Osteocyte (in vitro differentiated cells): ENCODE results near the gene ZBTB25. TPM values are rescaled to one million over a fixed set of nuclear protein-coding genes. Genes with fewer than 3 reads are reported as not detected.

Experiments used
- DNase-seq: peaks from one replicate; pipeline ENCODE4 v3.0.0; 2021; ENCODE audit warnings: mixed read lengths; ENCODE audit not compliant: unreplicated experiment; ENCODE audit errors: extremely low spot score
- H3K27ac Mint-ChIP-seq: one replicate; pipeline ENCODE4 v1.8.0; 2021; ENCODE audit warnings: mild to moderate bottlenecking, mixed read lengths; ENCODE audit not compliant: unreplicated experiment
- H3K27me3 Mint-ChIP-seq: one replicate; pipeline ENCODE4 v1.8.0; 2021; ENCODE audit warnings: mixed read lengths; ENCODE audit not compliant: unreplicated experiment
- H3K36me3 Mint-ChIP-seq: one replicate; pipeline ENCODE4 v1.8.0; 2021; ENCODE audit warnings: mixed read lengths; ENCODE audit not compliant: unreplicated experiment
- H3K4me1 Mint-ChIP-seq: one replicate; pipeline ENCODE4 v1.8.0; 2021; ENCODE audit warnings: mixed read lengths; ENCODE audit not compliant: unreplicated experiment
- H3K4me3 Mint-ChIP-seq: one replicate; pipeline ENCODE4 v1.8.0; 2021; ENCODE audit warnings: mild to moderate bottlenecking, moderate library complexity, mixed read lengths; ENCODE audit not compliant: unreplicated experiment
- H3K9me3 Mint-ChIP-seq: one replicate; pipeline ENCODE4 v1.8.0; 2021; ENCODE audit warnings: mixed read lengths; ENCODE audit not compliant: unreplicated experiment
- total RNA-seq: library from RNA; stranded (reverse); gene quantifications from 2 replicates; pipeline ENCODE4 v1.2.1, GENCODE V29; 2021
- TF ChIP-seq, protein P1 (sequence below): fragments of 200-600 bp; sonication (generic); IDR thresholded peaks from 2 replicates; pipeline ENCODE4 v1.5.0; 2021; ENCODE audit warnings: antibody characterized with exemption, mild to moderate bottlenecking, moderate library complexity

Gene ZBTB25
- total RNA-seq, 1 donor from 2014 or later, result 10.9 TPM

DNA sequence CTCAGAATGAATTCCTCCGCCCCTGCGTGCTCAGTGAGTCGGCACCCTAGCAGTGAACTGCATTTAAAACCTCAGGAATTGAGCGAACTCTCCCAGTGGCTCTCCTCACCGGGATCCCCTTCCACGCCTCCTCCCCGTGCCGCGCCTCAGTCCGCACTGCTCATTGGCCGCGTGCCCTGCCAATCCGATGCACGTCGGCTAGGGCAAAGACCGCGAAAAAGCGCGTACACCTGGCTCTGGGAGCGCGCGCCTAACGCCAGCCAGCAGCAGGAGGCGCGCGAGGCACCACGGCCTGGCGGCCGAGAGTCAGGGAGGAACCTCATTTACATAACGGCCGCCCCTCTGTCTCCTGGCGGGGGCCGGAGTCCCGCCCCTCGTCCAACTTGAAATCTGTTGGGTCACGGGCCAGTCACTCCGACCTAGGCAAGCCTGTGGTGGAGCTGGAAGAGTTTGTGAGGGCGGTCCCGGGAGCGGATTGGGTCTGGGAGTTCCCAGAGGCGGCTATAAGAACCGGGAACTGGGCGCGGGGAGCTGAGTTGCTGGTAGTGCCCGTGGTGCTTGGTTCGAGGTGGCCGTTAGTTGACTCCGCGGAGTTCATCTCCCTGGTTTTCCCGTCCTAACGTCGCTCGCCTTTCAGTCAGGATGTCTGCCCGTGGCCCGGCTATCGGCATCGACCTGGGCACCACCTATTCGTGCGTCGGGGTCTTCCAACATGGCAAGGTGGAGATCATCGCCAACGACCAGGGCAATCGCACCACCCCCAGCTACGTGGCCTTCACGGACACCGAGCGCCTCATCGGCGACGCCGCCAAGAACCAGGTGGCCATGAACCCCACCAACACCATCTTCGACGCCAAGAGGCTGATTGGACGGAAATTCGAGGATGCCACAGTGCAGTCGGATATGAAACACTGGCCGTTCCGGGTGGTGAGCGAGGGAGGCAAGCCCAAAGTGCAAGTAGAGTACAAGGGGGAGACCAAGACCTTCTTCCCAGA is 36.9 kb upstream of the ZBTB25 start, which contains the start of gene HSPA2:
Gene HSPA2, plus strand, starts transcription at position 534 of the 995 bp plus-strand sequence. Its CDS starts 109 bp downstream, at position 643.
- peak within 1 kb of the TSS; percentile 98 for H3K27ac Mint-ChIP-seq

DNA sequence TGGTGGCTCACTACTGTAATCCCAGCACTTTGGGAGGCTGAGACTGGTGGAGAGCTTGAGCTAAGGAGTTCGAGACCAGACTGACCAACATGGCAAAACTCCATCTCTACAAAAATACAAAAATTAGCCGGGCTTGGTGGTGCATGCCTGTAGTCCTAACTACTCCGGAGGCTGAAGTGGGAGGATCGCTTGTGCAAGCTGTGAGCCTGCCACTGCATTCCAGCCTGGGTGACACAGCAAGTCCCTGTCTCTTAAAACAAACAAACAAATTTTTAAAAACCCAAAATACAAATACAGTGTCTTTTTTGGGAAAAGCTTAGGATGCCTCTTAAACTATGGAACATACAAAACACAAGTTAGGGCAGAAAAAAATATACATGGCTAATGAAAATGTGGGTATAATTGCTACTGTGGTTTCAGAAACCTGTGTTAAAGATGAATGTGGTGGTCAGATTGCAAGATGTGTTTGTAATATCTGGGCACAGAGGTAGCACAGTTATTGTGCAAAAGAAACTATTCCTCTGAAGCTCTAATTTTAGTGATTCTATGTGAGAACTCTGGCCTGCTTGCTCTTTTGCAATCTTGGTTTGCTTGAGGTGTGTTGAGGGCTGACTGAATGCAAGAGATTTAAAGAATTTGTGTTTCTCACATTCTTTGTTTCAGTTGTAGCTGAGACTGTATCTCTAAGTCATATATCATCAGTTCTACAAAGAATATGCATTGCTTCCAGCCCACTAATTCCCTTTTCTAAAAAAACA is 33.0 kb upstream of the ZBTB25 start:
- peaks cover 16% of the 10 kb centered on the region for H3K4me1 Mint-ChIP-seq
- TF ChIP-seq, protein P1, sequence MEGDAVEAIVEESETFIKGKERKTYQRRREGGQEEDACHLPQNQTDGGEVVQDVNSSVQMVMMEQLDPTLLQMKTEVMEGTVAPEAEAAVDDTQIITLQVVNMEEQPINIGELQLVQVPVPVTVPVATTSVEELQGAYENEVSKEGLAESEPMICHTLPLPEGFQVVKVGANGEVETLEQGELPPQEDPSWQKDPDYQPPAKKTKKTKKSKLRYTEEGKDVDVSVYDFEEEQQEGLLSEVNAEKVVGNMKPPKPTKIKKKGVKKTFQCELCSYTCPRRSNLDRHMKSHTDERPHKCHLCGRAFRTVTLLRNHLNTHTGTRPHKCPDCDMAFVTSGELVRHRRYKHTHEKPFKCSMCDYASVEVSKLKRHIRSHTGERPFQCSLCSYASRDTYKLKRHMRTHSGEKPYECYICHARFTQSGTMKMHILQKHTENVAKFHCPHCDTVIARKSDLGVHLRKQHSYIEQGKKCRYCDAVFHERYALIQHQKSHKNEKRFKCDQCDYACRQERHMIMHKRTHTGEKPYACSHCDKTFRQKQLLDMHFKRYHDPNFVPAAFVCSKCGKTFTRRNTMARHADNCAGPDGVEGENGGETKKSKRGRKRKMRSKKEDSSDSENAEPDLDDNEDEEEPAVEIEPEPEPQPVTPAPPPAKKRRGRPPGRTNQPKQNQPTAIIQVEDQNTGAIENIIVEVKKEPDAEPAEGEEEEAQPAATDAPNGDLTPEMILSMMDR, result no peak
- DNase-seq, result no peak
- H3K27me3 Mint-ChIP-seq, result no peaks in the 10 kb centered on the region
- H3K27ac Mint-ChIP-seq, result peak overlapping the region; percentile 33
- no peaks in the 10 kb centered on the region for H3K9me3 Mint-ChIP-seq
- no peaks in the 10 kb centered on the region for H3K36me3 Mint-ChIP-seq
- no peak overlapping the region for H3K4me3 Mint-ChIP-seq

More for the DNA sequence above, 36.9 kb upstream of the ZBTB25 start, which contains the start of gene HSPA2:
- H3K9me3 Mint-ChIP-seq, result no peaks in the 10 kb centered on the region
- peak; percentile 98 for DNase-seq
- H3K36me3 Mint-ChIP-seq, result no peaks in the 10 kb centered on the region
- peaks cover 28% of the 10 kb centered on the region for H3K4me1 Mint-ChIP-seq
- H3K4me3 Mint-ChIP-seq, result peak within 1 kb of the TSS; percentile 92
- TF ChIP-seq, protein P1, result peak; percentile 75
- no peaks in the 10 kb centered on the region for H3K27me3 Mint-ChIP-seq

DNA sequence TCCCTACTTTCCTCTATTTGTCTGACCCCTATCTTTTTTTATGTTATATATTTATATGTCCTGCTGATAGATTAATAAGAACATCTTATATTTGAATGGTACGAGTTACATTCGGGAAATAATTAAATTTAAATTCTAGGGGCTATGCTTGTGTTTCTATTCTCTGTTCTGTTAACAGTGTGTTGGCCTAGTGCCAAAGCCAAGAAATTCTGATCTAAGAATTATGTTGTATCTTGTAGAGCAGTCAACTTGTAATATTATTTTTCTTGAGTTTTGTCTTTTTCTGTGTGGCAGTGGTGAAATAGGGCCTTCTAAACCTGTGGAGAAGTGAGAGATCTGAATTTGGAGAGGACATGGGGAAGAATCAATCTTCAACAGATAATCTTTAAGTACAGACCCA is 27.9 kb upstream of the ZBTB25 start:
- Mint-ChIP-seq H3K4me3 (no peak overlapping the region), H3K9me3 (no peaks in the 10 kb centered on the region), H3K27ac (no peak overlapping the region), H3K4me1 (peaks cover 2% of the 10 kb centered on the region), H3K36me3 (peaks cover 19% of the 10 kb centered on the region), H3K27me3 (no peaks in the 10 kb centered on the region)
- no peak for DNase-seq
- TF ChIP-seq, protein P1, result no peak

DNA sequence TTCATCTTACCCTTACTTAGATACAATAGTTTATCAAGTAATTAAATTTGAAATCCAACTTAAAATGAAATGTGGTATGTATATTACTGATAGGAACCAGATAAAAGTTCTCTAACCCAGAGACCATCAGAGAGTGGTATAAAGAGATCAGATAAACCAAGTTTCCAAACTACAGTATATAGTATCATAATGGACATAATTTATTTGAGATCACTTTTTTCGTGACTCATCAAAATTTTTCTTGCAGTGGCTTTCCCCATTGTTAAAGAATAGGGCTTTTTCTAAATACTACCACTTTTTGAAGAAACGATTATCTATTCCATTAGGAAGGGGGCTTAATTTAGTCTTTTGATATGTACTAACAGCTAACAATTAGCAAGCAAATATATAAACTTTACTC is 21.7 kb upstream of the ZBTB25 start:
- H3K27ac Mint-ChIP-seq, result peak overlapping the region; percentile 7
- no peaks in the 10 kb centered on the region for H3K9me3 Mint-ChIP-seq
- TF ChIP-seq, protein P1, result no peak
- H3K4me3 Mint-ChIP-seq, result no peak overlapping the region
- H3K27me3 Mint-ChIP-seq, result no peaks in the 10 kb centered on the region
- H3K36me3 Mint-ChIP-seq, result peaks cover 33% of the 10 kb centered on the region
- DNase-seq, result no peak
- H3K4me1 Mint-ChIP-seq, result peaks cover 10% of the 10 kb centered on the region
